ENCODE results near the gene CACNA1I. TPM values are rescaled to one million over a fixed set of nuclear protein-coding genes. Genes with fewer than 3 reads are reported as not detected.

CACNA1I gene
- total RNA-seq, 2 donors from 2014 or later = 0.34 to 0.58 TPM

- peaks cover 11% of the 10 kb centered on the region for H3K27me3 Mint-ChIP-seq (ENCODE audit: low read depth)
- DNase-seq = no peak
- H3K4me1 Mint-ChIP-seq (ENCODE audit: low read depth) = peaks cover 29% of the 10 kb centered on the region
These were observed 88.4 kb downstream of the CACNA1I start for GRCh38 chr22:39658806-39659463.

GRCh38 chr22:39661501-39661841 lies 90.9 kb downstream of the CACNA1I start:
- Mint-ChIP-seq H3K27me3 (ENCODE audit: low read depth) (peaks cover 11% of the 10 kb centered on the region), H3K9me3 (no peaks in the 10 kb centered on the region), H3K4me3 (peak overlapping the region; percentile 42 to 85), H3K36me3 (ENCODE audit: insufficient read depth in 2 of 2) (no peaks in the 10 kb centered on the region), H3K27ac (no peak overlapping the region), H3K4me1 (ENCODE audit: low read depth) (peaks cover 29% of the 10 kb centered on the region)
- no peak for ATAC-seq (replicated peaks in 1 of 2)
- no peak for DNase-seq

More at GRCh38 chr22:39658806-39659463, 88.4 kb downstream of the CACNA1I start:
- peak overlapping the region; percentile 55 for H3K27ac Mint-ChIP-seq
- ATAC-seq (replicated peaks in 1 of 2) = no peak
- no peaks in the 10 kb centered on the region for H3K9me3 Mint-ChIP-seq
- H3K36me3 Mint-ChIP-seq (ENCODE audit: insufficient read depth in 2 of 2) = no peaks in the 10 kb centered on the region
- H3K4me3 Mint-ChIP-seq = peak overlapping the region in 1 of 2 donors; percentile 53

GRCh38 chr22:39661842-39662685 lies 91.5 kb downstream of the CACNA1I start:
- peak; percentile 87 to 89 for DNase-seq
- peak; percentile 81 to 83 for ATAC-seq (replicated peaks in 1 of 2)
- H3K4me3 Mint-ChIP-seq = peak overlapping the region; percentile 74 to 89
- H3K36me3 Mint-ChIP-seq (ENCODE audit: insufficient read depth in 2 of 2) = no peaks in the 10 kb centered on the region
- H3K27ac Mint-ChIP-seq = no peak overlapping the region
- H3K9me3 Mint-ChIP-seq = no peaks in the 10 kb centered on the region
- peaks cover 11% of the 10 kb centered on the region for H3K27me3 Mint-ChIP-seq (ENCODE audit: low read depth)
- H3K4me1 Mint-ChIP-seq (ENCODE audit: low read depth) = peaks cover 29% of the 10 kb centered on the region

DNA sequence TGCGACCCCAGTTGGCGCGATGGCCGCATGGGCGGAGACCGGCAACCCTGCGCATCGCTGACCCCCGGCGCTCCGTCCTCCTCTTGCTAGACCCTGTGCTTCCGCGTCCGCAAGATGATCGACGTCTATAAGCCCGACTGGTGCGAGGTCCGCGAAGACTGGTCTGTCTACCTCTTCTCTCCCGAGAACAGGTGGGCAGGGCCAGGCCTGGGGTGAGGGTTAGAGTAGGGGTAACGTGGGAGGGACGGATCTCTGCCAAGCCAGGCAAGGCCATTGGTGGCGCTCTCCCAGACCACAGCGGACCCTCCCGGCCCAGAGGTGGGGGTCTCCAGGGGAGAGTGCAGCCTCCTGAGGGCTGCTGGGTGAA lies 92.1 kb downstream of the CACNA1I start:
- H3K9me3 Mint-ChIP-seq = no peaks in the 10 kb centered on the region
- DNase-seq (no peak), ATAC-seq (replicated peaks in 1 of 2) (no peak)
- no peaks in the 10 kb centered on the region for H3K36me3 Mint-ChIP-seq (ENCODE audit: insufficient read depth in 2 of 2)
- H3K27ac Mint-ChIP-seq = no peak overlapping the region
- H3K4me3 Mint-ChIP-seq = peak overlapping the region; percentile 74 to 89
- H3K4me1 Mint-ChIP-seq (ENCODE audit: low read depth) = peaks cover 28% of the 10 kb centered on the region
- peaks cover 11% of the 10 kb centered on the region for H3K27me3 Mint-ChIP-seq (ENCODE audit: low read depth)

DNA sequence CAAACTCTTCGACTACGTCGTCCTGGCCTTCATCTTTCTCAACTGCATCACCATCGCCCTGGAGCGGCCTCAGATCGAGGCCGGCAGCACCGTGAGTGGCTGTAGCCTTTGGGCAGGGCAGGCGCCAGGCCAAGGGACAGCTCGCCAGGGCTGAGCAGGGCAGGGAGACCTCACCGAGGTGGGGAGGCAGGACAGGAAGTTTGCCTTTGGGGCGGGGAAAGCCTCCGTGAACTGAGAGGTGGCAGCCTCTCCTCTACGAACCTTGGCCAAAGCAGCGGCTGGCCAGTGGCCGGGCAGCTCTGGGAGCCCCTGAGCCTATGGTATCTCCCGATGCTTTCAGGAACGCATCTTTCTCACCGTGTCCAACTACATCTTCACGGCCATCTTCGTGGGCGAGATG lies 93.2 kb downstream of the CACNA1I start:
- Mint-ChIP-seq H3K4me3 (no peak overlapping the region), H3K9me3 (no peaks in the 10 kb centered on the region), H3K36me3 (ENCODE audit: insufficient read depth in 2 of 2) (no peaks in the 10 kb centered on the region), H3K27me3 (ENCODE audit: low read depth) (peaks cover 11% of the 10 kb centered on the region), H3K4me1 (ENCODE audit: low read depth) (peaks cover 17% of the 10 kb centered on the region), H3K27ac (no peak overlapping the region)
- DNase-seq (no peak), ATAC-seq (replicated peaks in 1 of 2) (no peak)

DNA sequence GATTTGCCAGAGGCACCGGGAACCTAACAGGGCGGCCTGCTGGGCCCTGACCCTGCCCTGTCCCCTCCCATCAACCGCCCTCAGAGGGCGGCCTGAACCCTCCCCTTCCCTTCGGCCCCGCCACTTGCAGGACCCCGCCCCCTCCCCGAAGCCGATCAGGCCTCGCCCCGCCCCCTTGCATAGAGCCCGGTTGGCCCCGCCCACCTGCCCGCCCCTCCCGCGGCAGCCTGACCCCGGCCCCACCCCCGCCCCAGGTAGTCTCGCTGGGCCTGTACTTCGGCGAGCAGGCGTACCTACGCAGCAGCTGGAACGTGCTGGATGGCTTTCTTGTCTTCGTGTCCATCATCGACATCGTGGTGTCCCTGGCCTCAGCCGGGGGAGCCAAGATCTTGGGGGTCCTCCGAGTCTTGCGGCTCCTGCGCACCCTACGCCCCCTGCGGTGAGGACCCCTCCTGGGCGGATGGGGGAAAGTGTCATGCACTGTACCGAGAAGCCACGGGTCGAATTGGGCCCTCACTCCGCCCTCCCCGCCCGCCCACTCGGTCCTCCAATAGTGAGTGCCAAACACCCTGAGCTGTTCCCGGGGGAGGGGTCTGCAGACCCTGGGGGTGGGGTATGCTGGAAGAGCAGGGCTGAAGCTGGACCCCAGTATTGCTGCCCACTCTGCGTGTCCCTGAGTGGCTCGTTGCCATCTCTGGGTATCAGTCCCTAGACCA lies 94.1 kb downstream of the CACNA1I start:
- no peaks in the 10 kb centered on the region for H3K9me3 Mint-ChIP-seq
- peaks cover 10% of the 10 kb centered on the region for H3K4me1 Mint-ChIP-seq (ENCODE audit: low read depth)
- DNase-seq = peak; percentile 27 to 45
- H3K27ac Mint-ChIP-seq = no peak overlapping the region
- H3K36me3 Mint-ChIP-seq (ENCODE audit: insufficient read depth in 2 of 2) = no peaks in the 10 kb centered on the region
- H3K4me3 Mint-ChIP-seq = no peak overlapping the region
- peaks cover 11% of the 10 kb centered on the region for H3K27me3 Mint-ChIP-seq (ENCODE audit: low read depth)
- peak in 1 of 2 donors; percentile 22 for ATAC-seq (replicated peaks in 1 of 2)

GRCh38 chr22:39665229-39665628 lies 94.7 kb downstream of the CACNA1I start:
- DNase-seq = no peak
- H3K4me3 Mint-ChIP-seq = peak overlapping the region in 1 of 2 donors; percentile 29
- no peaks in the 10 kb centered on the region for H3K9me3 Mint-ChIP-seq
- no peaks in the 10 kb centered on the region for H3K36me3 Mint-ChIP-seq (ENCODE audit: insufficient read depth in 2 of 2)
- H3K4me1 Mint-ChIP-seq (ENCODE audit: low read depth) = peaks cover 10% of the 10 kb centered on the region
- no peak for ATAC-seq (replicated peaks in 1 of 2)
- H3K27ac Mint-ChIP-seq = no peak overlapping the region
- peaks cover 11% of the 10 kb centered on the region for H3K27me3 Mint-ChIP-seq (ENCODE audit: low read depth)

DNA sequence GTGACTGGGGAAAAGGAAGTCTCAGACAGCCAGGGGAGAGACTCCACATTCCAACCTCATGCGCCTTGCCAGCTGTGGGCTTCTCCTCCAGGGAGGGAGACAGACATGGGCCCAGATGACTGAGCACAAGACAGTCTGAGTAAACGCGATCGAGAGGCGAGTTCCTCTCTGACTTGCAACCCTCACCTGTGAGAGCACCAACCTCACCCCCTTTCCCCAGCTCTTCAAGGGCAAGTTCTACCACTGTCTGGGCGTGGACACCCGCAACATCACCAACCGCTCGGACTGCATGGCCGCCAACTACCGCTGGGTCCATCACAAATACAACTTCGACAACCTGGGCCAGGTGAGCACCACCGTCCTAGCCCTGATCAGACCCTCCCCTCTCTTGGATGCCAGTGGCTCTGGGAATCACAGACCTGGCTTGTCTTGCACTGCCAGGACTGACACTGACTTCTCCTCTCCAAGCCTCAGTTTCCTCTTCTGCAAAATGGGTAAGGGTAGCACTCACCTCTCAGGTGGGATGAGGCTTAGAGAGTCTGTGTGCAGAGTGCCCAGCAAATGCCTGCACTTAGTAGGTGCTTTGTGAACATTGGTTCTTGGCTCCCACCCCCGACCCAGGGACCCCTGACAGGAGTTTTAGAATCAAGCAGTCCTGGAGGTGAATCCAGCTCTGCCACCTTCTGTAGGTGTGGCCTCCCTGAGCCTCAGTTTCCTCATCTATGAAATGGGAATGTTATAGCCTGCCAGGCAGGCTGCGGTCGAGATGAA lies 95.3 kb downstream of the CACNA1I start:
- ATAC-seq (replicated peaks in 1 of 2) (no peak), DNase-seq (no peak)
- Mint-ChIP-seq H3K27ac (no peak overlapping the region), H3K4me1 (ENCODE audit: low read depth) (peaks cover 10% of the 10 kb centered on the region), H3K27me3 (ENCODE audit: low read depth) (peaks cover 11% of the 10 kb centered on the region), H3K9me3 (peaks cover 0 to 3% of the 10 kb centered on the region in 2 donors), H3K36me3 (ENCODE audit: insufficient read depth in 2 of 2) (peaks cover 0 to 4% of the 10 kb centered on the region in 2 donors), H3K4me3 (no peak overlapping the region)

GRCh38 chr22:39666495-39666894 lies 95.9 kb downstream of the CACNA1I start:
- ATAC-seq (replicated peaks in 1 of 2) (no peak), DNase-seq (no peak)
- Mint-ChIP-seq H3K4me1 (ENCODE audit: low read depth) (peaks cover 10% of the 10 kb centered on the region), H3K36me3 (ENCODE audit: insufficient read depth in 2 of 2) (peaks cover 5 to 7% of the 10 kb centered on the region in 2 donors), H3K27ac (no peak overlapping the region), H3K9me3 (peaks cover 3 to 7% of the 10 kb centered on the region in 2 donors), H3K4me3 (no peak overlapping the region), H3K27me3 (ENCODE audit: low read depth) (peaks cover 11% of the 10 kb centered on the region)

DNA sequence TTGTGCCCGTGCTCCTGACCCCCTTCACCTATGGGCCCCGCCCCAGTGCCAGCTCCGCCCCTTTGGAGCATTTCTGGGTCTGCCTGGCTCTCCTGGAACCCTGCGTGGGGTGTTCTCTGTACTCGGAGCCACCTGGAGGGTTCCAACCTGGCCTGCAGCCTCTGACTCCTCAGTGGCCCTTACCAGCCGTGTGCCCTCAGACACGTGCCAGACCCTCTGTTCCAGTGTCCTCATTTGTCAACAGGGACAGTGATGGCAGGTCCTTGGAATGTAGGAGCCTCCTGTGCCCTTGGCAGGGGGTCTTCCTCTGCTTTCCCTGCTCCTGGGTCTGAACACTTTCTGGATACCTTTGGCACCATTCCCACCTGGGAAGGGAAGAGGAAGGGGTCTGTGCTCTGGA lies 96.4 kb downstream of the CACNA1I start:
- H3K27ac Mint-ChIP-seq = no peak overlapping the region

DNA sequence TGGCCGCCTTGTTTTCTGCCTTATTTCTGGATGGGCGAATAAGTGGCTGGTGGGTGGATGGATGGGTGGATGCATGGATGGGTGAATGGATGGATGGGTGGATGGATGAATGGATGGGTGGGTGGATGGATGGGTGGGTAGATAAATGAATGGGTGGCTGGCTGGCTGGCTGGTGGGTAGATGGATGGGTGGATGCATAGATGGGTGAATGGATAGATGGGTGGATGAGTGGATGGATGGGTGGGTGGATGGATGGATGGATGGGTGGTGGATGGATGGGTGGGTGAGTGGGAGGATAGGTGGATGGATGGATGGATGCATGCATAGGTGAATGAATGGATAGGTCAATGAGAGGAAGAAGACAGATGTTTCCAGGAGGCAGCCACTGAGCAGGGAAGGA lies 98.9 kb downstream of the CACNA1I start:
- H3K27ac Mint-ChIP-seq = no peak overlapping the region
- no peak overlapping the region for H3K4me3 Mint-ChIP-seq
- H3K36me3 Mint-ChIP-seq (ENCODE audit: insufficient read depth in 2 of 2) = peaks cover 11 to 18% of the 10 kb centered on the region in 2 donors

More for the DNA sequence above, 96.4 kb downstream of the CACNA1I start:
- H3K27me3 Mint-ChIP-seq (ENCODE audit: low read depth) = peaks cover 11% of the 10 kb centered on the region
- peaks cover 6 to 8% of the 10 kb centered on the region in 2 donors for H3K9me3 Mint-ChIP-seq
- ATAC-seq (replicated peaks in 1 of 2) = no peak
- peaks cover 8 to 10% of the 10 kb centered on the region in 2 donors for H3K36me3 Mint-ChIP-seq (ENCODE audit: insufficient read depth in 2 of 2)
- peaks cover 10% of the 10 kb centered on the region for H3K4me1 Mint-ChIP-seq (ENCODE audit: low read depth)
- no peak for DNase-seq
- no peak overlapping the region for H3K4me3 Mint-ChIP-seq

GRCh38 chr22:39671936-39672335 lies 101.4 kb downstream of the CACNA1I start:
- no peaks in the 10 kb centered on the region for H3K27me3 Mint-ChIP-seq (ENCODE audit: low read depth)
- DNase-seq = no peak
- no peak overlapping the region for H3K27ac Mint-ChIP-seq
- H3K36me3 Mint-ChIP-seq (ENCODE audit: insufficient read depth in 2 of 2) = peaks cover 11 to 18% of the 10 kb centered on the region in 2 donors
- ATAC-seq (replicated peaks in 1 of 2) = no peak
- H3K4me3 Mint-ChIP-seq = no peak overlapping the region
- no peaks in the 10 kb centered on the region for H3K4me1 Mint-ChIP-seq (ENCODE audit: low read depth)
- peaks cover 8 to 12% of the 10 kb centered on the region in 2 donors for H3K9me3 Mint-ChIP-seq

More for the DNA sequence above, 98.9 kb downstream of the CACNA1I start:
- no peak for ATAC-seq (replicated peaks in 1 of 2)
- Mint-ChIP-seq H3K27me3 (ENCODE audit: low read depth) (no peaks in the 10 kb centered on the region), H3K4me1 (ENCODE audit: low read depth) (no peaks in the 10 kb centered on the region), H3K9me3 (peaks cover 8 to 12% of the 10 kb centered on the region in 2 donors)
- DNase-seq = no peak
